SU-DHL-6 (cell line): ENCODE data around the gene MCM5.

Experiments used
- H2AFZ ChIP-seq: fragments of 200-600 bp; sonication (generic); 2 replicates; pipeline ENCODE4 v1.6.1; 2014; ENCODE audit warnings: low read depth, mild to moderate bottlenecking, moderate library complexity, mixed read lengths, antibody characterized with exemption, low read length; ENCODE audit not compliant: severe bottlenecking
- H3F3A ChIP-seq: fragments of 200-600 bp; shearing (Covaris generic); 2 replicates; pipeline ENCODE4 v1.6.0; 2016; ENCODE audit warnings: antibody characterized with exemption, mild to moderate bottlenecking; ENCODE audit not compliant: insufficient read depth
- H3K27ac ChIP-seq: fragments of 200-600 bp; sonication (generic); 2 replicates; pipeline ENCODE4 v1.5.1; 2016; ENCODE audit warnings: low read depth, mild to moderate bottlenecking, low read length, moderate library complexity, mixed read lengths
- H3K27me3 ChIP-seq: fragments of 200-600 bp; sonication (generic), shearing (Covaris generic); 2 replicates; pipeline ENCODE4 v1.6.0; 2014; ENCODE audit warnings: mild to moderate bottlenecking, low read length
- H3K36me3 ChIP-seq: fragments of 200-600 bp; sonication (generic); 2 replicates; pipeline ENCODE4 v1.6.1; 2014; ENCODE audit warnings: mild to moderate bottlenecking, low read length, mixed read lengths
- H3K4me2 ChIP-seq: fragments of 300-600, 200-600 bp; shearing (Covaris generic), sonication (generic); 2 replicates; pipeline ENCODE4 v1.6.0; 2014; ENCODE audit warnings: low read length, low read depth, mild to moderate bottlenecking; ENCODE audit not compliant: poor library complexity, severe bottlenecking
- H3K4me3 ChIP-seq: fragments of 200-600 bp; sonication (generic); 2 replicates; pipeline ENCODE4 v1.5.1; 2014; ENCODE audit warnings: antibody characterized with exemption, low read length, mild to moderate bottlenecking, mixed read lengths; ENCODE audit not compliant: insufficient read depth, poor library complexity, severe bottlenecking
- H3K79me2 ChIP-seq: fragments of 200-600 bp; sonication (generic); 2 replicates; pipeline ENCODE4 v1.6.1; 2014; ENCODE audit warnings: mild to moderate bottlenecking, low read length, moderate library complexity; ENCODE audit not compliant: insufficient read depth
- H3K9ac ChIP-seq: fragments of 200-600 bp; sonication (generic); 2 replicates; pipeline ENCODE4 v1.7.0; 2014; ENCODE audit warnings: mild to moderate bottlenecking, low read length
- H3K9me2 ChIP-seq: fragments of 200-600 bp; sonication (generic); replicated peaks from 2 replicates; pipeline ENCODE4 v1.6.1; 2014; ENCODE audit warnings: low read length; ENCODE audit not compliant: insufficient read depth
- H3K9me3 ChIP-seq: fragments of 200-600 bp; sonication (generic); 2 replicates; pipeline ENCODE4 v1.6.1; 2014; ENCODE audit warnings: low read length, mixed read lengths; ENCODE audit not compliant: insufficient read depth
- H4K20me1 ChIP-seq: fragments of 200-600 bp; sonication (generic); 2 replicates; pipeline ENCODE4 v1.6.1; 2014; ENCODE audit warnings: low read depth, mild to moderate bottlenecking, antibody characterized with exemption, low read length, moderate library complexity, mixed read lengths
- CTCF ChIP-seq: fragments of 200-600 bp; sonication (generic); IDR thresholded peaks from one replicate; pipeline ENCODE4 v1.5.1; 2017; ENCODE audit warnings: antibody characterized with exemption, mild to moderate bottlenecking, low read length, moderate library complexity; ENCODE audit not compliant: insufficient read depth, poor library complexity, severe bottlenecking
- EZH2phosphoT487 ChIP-seq: fragments of 200-600 bp; sonication (generic), shearing (Covaris generic); conservative IDR thresholded peaks from 2 replicates; pipeline ENCODE4 v1.6.1; 2018; ENCODE audit warnings: mild to moderate bottlenecking, antibody characterized with exemption, low read length, moderate library complexity, mixed read lengths

The MCM5 gene

GRCh38 chr22:35376728-35377472 lies 23.0 kb upstream of the MCM5 start:
- Histone ChIP-seq H2AFZ (peak overlapping the region; percentile 6), H3K9me3 (no peaks in the 10 kb centered on the region), H3K36me3 (no peaks in the 10 kb centered on the region), H3K27ac (peak overlapping the region; percentile 55), H4K20me1 (no peaks in the 10 kb centered on the region), H3K27me3 (no peaks in the 10 kb centered on the region), H3K4me2 (peak overlapping the region; percentile 40), H3F3A (0 out of 2 replicates have a peak, but pooled peaks cover 3% of the 10 kb centered on the region), H3K9ac (peak overlapping the region; percentile 33), H3K79me2 (no peaks in the 10 kb centered on the region), H3K4me3 (no peak overlapping the region), H3K9me2 (no peaks in the 10 kb centered on the region)
- no peak for TF ChIP-seq EZH2phosphoT487
- no peak for TF ChIP-seq CTCF

GRCh38 chr22:35377735-35378134 lies 22.2 kb upstream of the MCM5 start:
- Histone ChIP-seq H2AFZ (no peak overlapping the region), H3K9me3 (no peaks in the 10 kb centered on the region), H4K20me1 (no peaks in the 10 kb centered on the region), H3K9ac (peak overlapping the region; percentile 33; the same call in 1 of the 2 replicates), H3K4me3 (no peak overlapping the region), H3K79me2 (no peaks in the 10 kb centered on the region), H3K27ac (peak overlapping the region; percentile 55; the same call in 1 of the 2 replicates), H3F3A (0 out of 2 replicates have a peak, but pooled peaks cover 3% of the 10 kb centered on the region), H3K27me3 (no peaks in the 10 kb centered on the region), H3K36me3 (no peaks in the 10 kb centered on the region), H3K4me2 (peak overlapping the region; percentile 40), H3K9me2 (no peaks in the 10 kb centered on the region)
- TF ChIP-seq CTCF (no peak), EZH2phosphoT487 (no peak)

- no peaks in the 10 kb centered on the region for H3K79me2 ChIP-seq
- H3K9ac ChIP-seq: no peak overlapping the region
- H3K27ac ChIP-seq: no peak overlapping the region
- no peaks in the 10 kb centered on the region for H3K9me2 ChIP-seq
- no peak overlapping the region for H3K4me2 ChIP-seq
- H2AFZ ChIP-seq: no peak overlapping the region
- H3K27me3 ChIP-seq: no peaks in the 10 kb centered on the region
- H3K4me3 ChIP-seq: no peak overlapping the region
- TF ChIP-seq EZH2phosphoT487: no peak
- no peak for TF ChIP-seq CTCF
- no peaks in the 10 kb centered on the region for H4K20me1 ChIP-seq
- H3K36me3 ChIP-seq: no peaks in the 10 kb centered on the region
- 0 out of 2 replicates have a peak, but pooled peaks cover 3% of the 10 kb centered on the region for H3F3A ChIP-seq
- no peaks in the 10 kb centered on the region for H3K9me3 ChIP-seq
These were observed 21.3 kb upstream of the MCM5 start for GRCh38 chr22:35378621-35379020.
